ACC112 (cell line): ENCODE measurements around the gene SLC45A2.
"Not testable (repeated sequence)": the region's sequence is repeated elsewhere in the genome, so short reads cannot be mapped to it uniquely, and the experiment has no call there.

ENCODE experiments used
- H2AFZ ChIP-seq: fragments of 200-600 bp; sonication (generic); one replicate; pipeline ENCODE4 v1.6.0; 2017; ENCODE audit warnings: antibody characterized with exemption, low read length; ENCODE audit not compliant: unreplicated experiment
- H3K27ac ChIP-seq: fragments of 200-600 bp; sonication (generic); 2 replicates; pipeline ENCODE4 v1.5.1; 2014; ENCODE audit warnings: low read depth, mild to moderate bottlenecking, antibody characterized with exemption, low read length, moderate library complexity
- H3K27me3 ChIP-seq: fragments of 200-600 bp; sonication (generic); 2 replicates; pipeline ENCODE4 v1.6.1; 2014; ENCODE audit warnings: mild to moderate bottlenecking, antibody characterized with exemption, low read length, moderate library complexity, mixed read lengths; ENCODE audit not compliant: insufficient read depth
- H3K36me3 ChIP-seq: fragments of 200-600 bp; sonication (generic); 2 replicates; pipeline ENCODE4 v1.6.1; 2016; ENCODE audit warnings: mild to moderate bottlenecking, antibody characterized with exemption, low read length, moderate library complexity, mixed read lengths; ENCODE audit not compliant: insufficient read depth
- H3K4me1 ChIP-seq: fragments of 200-600 bp; sonication (generic); one replicate; pipeline ENCODE4 v1.6.1; 2016; ENCODE audit warnings: low read length, mixed read lengths; ENCODE audit not compliant: insufficient read depth, unreplicated experiment, control insufficient read depth
- H3K4me3 ChIP-seq: fragments of 200-600 bp; sonication (generic); 2 replicates; pipeline ENCODE4 v1.5.1; 2014; ENCODE audit warnings: mild to moderate bottlenecking, low read depth, low read length
- H3K79me2 ChIP-seq: fragments of 200-600 bp; sonication (generic); one replicate; pipeline ENCODE4 v1.6.0; 2016; ENCODE audit warnings: low read length; ENCODE audit not compliant: control insufficient read depth, unreplicated experiment, insufficient read depth

SLC45A2 gene

DNA sequence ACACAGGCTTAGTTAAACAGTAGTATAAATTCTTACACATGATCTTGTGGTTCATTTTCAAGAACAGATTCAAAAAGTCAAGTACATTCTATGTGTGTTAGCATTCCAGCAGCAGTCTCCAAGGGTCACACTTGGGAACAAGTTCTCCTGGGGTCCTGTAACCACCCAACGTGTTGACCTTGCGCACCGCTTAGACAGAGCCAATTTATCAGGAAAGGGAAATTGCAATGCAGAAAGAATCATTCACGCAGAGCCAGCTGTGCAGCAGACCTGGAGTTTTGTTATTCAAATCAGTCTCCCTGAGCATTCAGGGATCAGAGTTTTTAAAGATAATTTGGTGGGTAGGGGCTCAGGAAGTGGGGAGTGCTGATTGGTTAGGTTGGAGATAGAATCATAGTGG, 56.8 kb downstream of the SLC45A2 start:
- no peak overlapping the region for H3K4me3 ChIP-seq
- H3K4me1 ChIP-seq = no peaks in the 10 kb centered on the region
- no peaks in the 10 kb centered on the region for H3K79me2 ChIP-seq
- H3K36me3 ChIP-seq = no peaks in the 10 kb centered on the region
- H3K27ac ChIP-seq = no peak overlapping the region
- no peaks in the 10 kb centered on the region for H3K27me3 ChIP-seq
- H2AFZ ChIP-seq = no peak overlapping the region

DNA sequence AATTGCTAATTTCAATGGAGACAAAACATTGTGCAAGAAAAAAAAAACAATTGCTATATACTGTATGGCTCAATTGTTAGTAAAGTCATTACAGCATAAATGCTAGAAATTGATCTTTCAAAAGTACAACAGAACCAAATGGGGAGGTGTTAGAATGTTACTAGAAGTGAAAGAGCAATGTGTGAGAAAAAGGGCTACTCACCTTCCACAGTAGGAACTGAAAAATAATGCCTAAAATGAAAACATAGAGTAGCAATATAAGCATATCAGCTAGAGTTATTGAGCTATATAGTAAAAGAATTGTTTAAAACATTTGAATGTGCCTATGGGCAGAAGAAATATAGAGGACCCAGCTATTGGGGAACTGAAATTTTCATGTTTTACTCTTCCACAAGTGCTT, 59.2 kb downstream of the SLC45A2 start:
- no peaks in the 10 kb centered on the region for H3K36me3 ChIP-seq
- no peak overlapping the region for H3K4me3 ChIP-seq
- H3K27ac ChIP-seq = no peak overlapping the region
- H3K4me1 ChIP-seq = no peaks in the 10 kb centered on the region
- peaks cover 6% of the 10 kb centered on the region; the same call in 1 of the 2 replicates for H3K27me3 ChIP-seq
- H3K79me2 ChIP-seq = no peaks in the 10 kb centered on the region
- no peak overlapping the region for H2AFZ ChIP-seq

- Histone ChIP-seq H3K79me2 (no peaks in the 10 kb centered on the region), H3K4me1 (no peaks in the 10 kb centered on the region), H3K27ac (no peak overlapping the region), H2AFZ (no peak overlapping the region), H3K36me3 (no peaks in the 10 kb centered on the region), H3K4me3 (no peak overlapping the region), H3K27me3 (peaks cover 15% of the 10 kb centered on the region; the same call in 1 of the 2 replicates)
Measured at GRCh38 chr5:33921002-33921401, 63.5 kb downstream of the SLC45A2 start.

- H3K27me3 ChIP-seq = peaks cover 17% of the 10 kb centered on the region; the same call in 1 of the 2 replicates
- H3K4me3 ChIP-seq, H3K36me3 ChIP-seq, H3K79me2 ChIP-seq, H3K27ac ChIP-seq, H3K4me1 ChIP-seq, H2AFZ ChIP-seq: not testable (repeated sequence)
Measured at GRCh38 chr5:33914844-33915243, 69.6 kb downstream of the SLC45A2 start.

- H3K4me3 ChIP-seq, H3K79me2 ChIP-seq, H3K4me1 ChIP-seq, H3K36me3 ChIP-seq, H3K27ac ChIP-seq, H3K27me3 ChIP-seq, H2AFZ ChIP-seq: not testable (repeated sequence)
Measured at GRCh38 chr5:33906248-33906647, 78.2 kb downstream of the SLC45A2 start.

DNA sequence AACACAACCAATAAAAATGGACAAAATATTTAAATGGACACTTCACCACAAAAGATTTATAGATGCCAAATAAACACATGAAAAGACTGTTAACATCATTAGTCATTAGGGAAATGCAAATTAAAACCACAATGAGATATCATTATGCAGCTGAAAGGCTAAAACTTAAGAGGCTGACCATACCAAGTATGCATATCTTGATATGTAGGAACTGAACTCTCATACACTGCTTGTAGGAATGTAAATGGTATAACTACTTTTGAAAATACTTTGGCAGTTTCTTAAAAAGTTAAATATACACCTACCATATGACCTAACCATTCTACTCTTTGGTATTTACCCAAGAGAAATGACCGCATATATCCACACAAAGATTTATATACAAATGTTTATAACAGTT, 79.1 kb downstream of the SLC45A2 start:
- Histone ChIP-seq H3K79me2 (no peaks in the 10 kb centered on the region), H2AFZ (no peak overlapping the region), H3K36me3 (no peaks in the 10 kb centered on the region; the same call in 1 of the 2 replicates), H3K4me1 (no peaks in the 10 kb centered on the region), H3K4me3 (no peak overlapping the region), H3K27ac (no peak overlapping the region), H3K27me3 (no peaks in the 10 kb centered on the region)

DNA sequence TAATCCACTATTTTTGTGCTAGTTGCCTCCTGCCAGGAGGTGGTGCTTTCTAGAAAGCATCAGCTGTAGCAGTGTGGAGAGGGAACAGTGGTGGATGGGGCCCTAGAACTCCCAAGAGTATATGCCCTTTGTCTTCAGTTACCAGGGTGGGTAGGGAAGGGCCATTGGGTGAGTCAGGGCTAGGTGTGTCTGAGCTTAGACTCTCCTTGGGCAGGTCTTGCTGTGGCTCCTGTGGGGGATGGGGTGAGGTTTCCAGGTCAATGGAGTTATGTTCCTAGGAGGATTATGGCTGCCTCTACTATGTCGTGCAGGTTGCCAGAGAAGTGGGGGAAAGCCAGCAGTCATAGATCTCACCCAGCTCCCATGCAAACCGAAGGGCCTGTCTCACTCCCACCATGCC, 81.4 kb downstream of the SLC45A2 start:
- Histone ChIP-seq H3K79me2 (no peaks in the 10 kb centered on the region), H3K4me1 (no peaks in the 10 kb centered on the region)

DNA sequence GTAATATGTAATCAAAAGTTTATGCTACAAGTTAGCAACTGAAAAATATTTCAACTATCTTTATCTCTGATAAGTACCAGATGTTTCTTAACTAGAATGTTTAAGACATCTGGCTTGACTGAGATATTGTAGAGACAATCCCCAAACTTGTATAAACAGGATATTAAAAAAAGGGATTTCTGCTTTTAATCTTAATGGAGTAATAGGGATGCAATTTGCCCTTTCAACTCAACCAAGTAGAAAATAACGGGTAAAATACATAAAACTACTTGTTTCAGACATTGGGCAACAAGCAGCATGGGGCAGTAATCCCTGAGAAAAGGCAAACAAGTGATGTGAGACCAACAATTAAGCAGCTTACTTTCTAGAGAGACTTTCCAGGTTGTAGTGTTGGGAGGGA, 83.3 kb downstream of the SLC45A2 start:
- H3K4me3 ChIP-seq = no peak overlapping the region
- no peak overlapping the region for H3K27ac ChIP-seq
- H2AFZ ChIP-seq = no peak overlapping the region
- no peaks in the 10 kb centered on the region for H3K4me1 ChIP-seq
- H3K79me2 ChIP-seq = no peaks in the 10 kb centered on the region
- no peaks in the 10 kb centered on the region for H3K36me3 ChIP-seq
- no peaks in the 10 kb centered on the region for H3K27me3 ChIP-seq

More for the DNA sequence above, 81.4 kb downstream of the SLC45A2 start:
- H3K4me3 ChIP-seq = no peak overlapping the region
- H2AFZ ChIP-seq = no peak overlapping the region
- H3K27ac ChIP-seq = no peak overlapping the region
- H3K27me3 ChIP-seq = no peaks in the 10 kb centered on the region
- H3K36me3 ChIP-seq = no peaks in the 10 kb centered on the region; the same call in 1 of the 2 replicates
